ENCODE results near the gene AP2A2.

The AP2A2 gene

GRCh38 chr11:933936-934335 lies 8.3 kb downstream of the AP2A2 start (continued):
- TF ChIP-seq GFI1B (tag by site-specific recombination; IDR thresholded peaks at IDR 0.05) (no peak), ZSCAN23 (tag by site-specific recombination; IDR thresholded peaks at IDR 0.05) (no peak), ZIC2 (tag by site-specific recombination; IDR thresholded peaks at IDR 0.05) (no peak), ZNF473 (tag by site-specific recombination; IDR thresholded peaks at IDR 0.05) (no peak), HIC1 (tag by site-specific recombination; IDR thresholded peaks at IDR 0.05) (no peak), ZNF302 (tag by site-specific recombination; IDR thresholded peaks at IDR 0.05; ENCODE audit: low read depth) (no peak), ZXDB (tag by site-specific recombination; IDR thresholded peaks at IDR 0.05) (no peak), ZNF843 (tag by site-specific recombination; IDR thresholded peaks at IDR 0.05) (no peak)

- Histone ChIP-seq H3K36me3 (ENCODE audit: control insufficient read depth in 2 of 2, insufficient read depth in 1 of 2, low read length in 2 of 2) (peaks cover 0 to under 1% of the 10 kb centered on the region in 2 experiments; a peak in 1 of 3 replicates), H3K9me3 (ENCODE audit: control insufficient read depth, insufficient read depth, low read depth, low read length) (no peaks in the 10 kb centered on the region), H3K4me1 (ENCODE audit: control insufficient read depth, insufficient read depth, low read length) (no peaks in the 10 kb centered on the region), H3K27ac (ENCODE audit: extremely low read depth, low read depth, low read length) (no peak overlapping the region), H3K4me3 (ENCODE audit: low read depth, low read length) (no peak overlapping the region)
- CTCF ChIA-PET, result no interaction called here
- TF ChIP-seq ZSCAN5A (tag by site-specific recombination; IDR thresholded peaks at IDR 0.05), result no peak
- no peak for TF ChIP-seq ZNF660 (tag by site-specific recombination; IDR thresholded peaks at IDR 0.05)
- no peak for TF ChIP-seq ZBTB11 (tag by site-specific recombination; conservative IDR thresholded peaks at IDR 0.05; ENCODE audit: low read depth)
- no peak for TF ChIP-seq ZNF426 (tag by site-specific recombination; IDR thresholded peaks at IDR 0.05)
- no peak for TF ChIP-seq ZBTB17 (tag by site-specific recombination; IDR thresholded peaks at IDR 0.05)
- TF ChIP-seq ZNF776 (tag by site-specific recombination; IDR thresholded peaks at IDR 0.05; ENCODE audit: borderline replicate concordance), result no peak
- no peak for TF ChIP-seq ZNF571 (tag by site-specific recombination; IDR thresholded peaks at IDR 0.05)
- TF ChIP-seq ZSCAN18 (tag by site-specific recombination; IDR thresholded peaks at IDR 0.05), result no peak
- no peak for TF ChIP-seq ZNF777 (tag by site-specific recombination; IDR thresholded peaks at IDR 0.05; ENCODE audit: borderline replicate concordance)
- POLR2A ChIA-PET, result interaction anchor here (0.7 kb wide), 1 partner anchor 648 kb away, joined by 3 read pairs; no protein-coding TSS in a partner anchor
These were observed 8.9 kb downstream of the AP2A2 start for GRCh38 chr11:934527-934926.
